HFF-Myc (cell line): Measurements from ENCODE around the gene ZNF483.
A peak's percentile ranks its signal among the peaks of the same experiment; 100 is the strongest.
"Not testable (repeated sequence)": the region's sequence is repeated elsewhere in the genome, so short reads cannot be mapped to it uniquely, and the experiment has no call there.

ENCODE experiments used
- DNase-seq: peaks from one replicate; pipeline ENCODE4 v3.0.0-alpha.2; 2011; ENCODE audit warnings: low read depth; ENCODE audit errors: extremely low read depth
- H3K4me3 ChIP-seq: replicated peaks from 2 replicates; pipeline ENCODE4 v1.5.1; 2011; ENCODE audit warnings: low read depth, mild to moderate bottlenecking, control low read depth, low read length
- TF ChIP-seq, protein P1 (sequence below): IDR thresholded peaks from 2 replicates; pipeline ENCODE4 v1.5.1; 2012; ENCODE audit warnings: mild to moderate bottlenecking, low read depth, low read length, control low read depth; ENCODE audit errors: missing control alignments

Gene ZNF483

DNA sequence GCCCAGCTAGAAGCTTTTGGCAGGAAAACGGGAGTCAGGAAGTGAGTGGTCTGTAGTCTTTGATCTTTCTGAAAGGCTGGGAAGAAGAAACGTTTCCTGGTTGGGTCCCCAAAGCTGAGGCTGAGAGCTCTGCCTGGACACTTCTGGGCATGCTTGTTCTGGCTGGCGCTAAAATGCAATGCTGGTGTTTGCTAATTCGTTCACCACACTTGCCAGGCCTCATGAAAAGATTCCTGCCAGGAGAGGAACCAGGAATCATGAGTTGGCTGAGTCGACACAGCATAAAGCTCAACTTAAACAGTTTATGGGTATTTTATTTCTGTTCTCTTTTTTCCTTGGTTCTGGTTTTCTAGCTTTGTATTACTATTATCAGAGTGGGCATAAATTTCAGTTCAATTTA lies 85.2 kb downstream of the ZNF483 start:
- no peak overlapping the region for H3K4me3 ChIP-seq
- TF ChIP-seq, protein P1, sequence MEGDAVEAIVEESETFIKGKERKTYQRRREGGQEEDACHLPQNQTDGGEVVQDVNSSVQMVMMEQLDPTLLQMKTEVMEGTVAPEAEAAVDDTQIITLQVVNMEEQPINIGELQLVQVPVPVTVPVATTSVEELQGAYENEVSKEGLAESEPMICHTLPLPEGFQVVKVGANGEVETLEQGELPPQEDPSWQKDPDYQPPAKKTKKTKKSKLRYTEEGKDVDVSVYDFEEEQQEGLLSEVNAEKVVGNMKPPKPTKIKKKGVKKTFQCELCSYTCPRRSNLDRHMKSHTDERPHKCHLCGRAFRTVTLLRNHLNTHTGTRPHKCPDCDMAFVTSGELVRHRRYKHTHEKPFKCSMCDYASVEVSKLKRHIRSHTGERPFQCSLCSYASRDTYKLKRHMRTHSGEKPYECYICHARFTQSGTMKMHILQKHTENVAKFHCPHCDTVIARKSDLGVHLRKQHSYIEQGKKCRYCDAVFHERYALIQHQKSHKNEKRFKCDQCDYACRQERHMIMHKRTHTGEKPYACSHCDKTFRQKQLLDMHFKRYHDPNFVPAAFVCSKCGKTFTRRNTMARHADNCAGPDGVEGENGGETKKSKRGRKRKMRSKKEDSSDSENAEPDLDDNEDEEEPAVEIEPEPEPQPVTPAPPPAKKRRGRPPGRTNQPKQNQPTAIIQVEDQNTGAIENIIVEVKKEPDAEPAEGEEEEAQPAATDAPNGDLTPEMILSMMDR, result no peak
- DNase-seq, result no peak

DNA sequence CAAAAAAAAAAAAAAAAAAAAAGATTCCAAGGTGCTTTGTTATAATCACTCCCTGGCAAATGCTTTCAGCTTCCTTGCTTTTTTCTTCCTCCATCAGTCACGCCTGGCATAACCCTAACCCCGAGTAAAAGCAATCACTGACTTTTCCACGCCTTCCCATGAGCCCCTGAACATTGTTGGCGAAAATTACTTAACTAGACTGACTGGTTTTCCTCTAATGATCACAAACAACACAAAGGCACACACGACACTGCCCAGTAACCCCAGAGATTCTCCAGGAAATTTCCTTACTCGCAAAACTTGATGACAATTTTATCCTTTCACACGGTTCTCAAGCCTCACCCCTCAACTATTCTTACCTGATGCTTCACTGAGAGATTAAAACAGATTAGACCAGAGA lies 85.9 kb downstream of the ZNF483 start:
- TF ChIP-seq, protein P1, result no peak
- DNase-seq, result no peak

DNA sequence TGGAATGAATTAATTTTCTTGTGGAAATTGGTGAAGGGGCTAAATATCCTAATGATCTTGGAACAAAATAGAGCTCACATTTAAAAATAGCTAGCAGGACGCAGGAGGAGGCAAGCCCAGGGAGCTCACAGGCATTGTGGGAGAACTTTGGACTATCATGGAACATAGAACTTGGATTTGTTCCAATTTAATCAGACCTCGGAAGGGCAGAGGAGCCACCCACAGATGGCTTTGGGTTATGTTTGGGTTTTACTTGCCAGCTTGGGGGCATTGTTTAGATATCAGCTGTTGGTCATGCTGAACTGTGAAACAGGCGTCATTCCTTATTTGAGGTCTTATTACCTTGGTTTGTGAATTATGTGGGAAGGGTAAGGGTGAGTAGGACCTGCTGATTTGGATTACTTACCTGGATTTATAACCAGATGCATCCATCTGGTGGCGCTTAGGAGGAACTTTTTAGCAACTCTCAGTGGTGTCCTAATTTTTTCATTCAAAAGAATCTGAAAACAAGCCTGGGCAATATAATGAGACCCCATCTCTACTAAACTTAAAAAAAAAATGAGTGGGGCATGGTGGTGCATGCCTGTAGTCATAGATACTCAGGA lies 88.6 kb downstream of the ZNF483 start:
- TF ChIP-seq, protein P1, result no peak
- no peak for DNase-seq
- no peak overlapping the region for H3K4me3 ChIP-seq

More for the DNA sequence above, 85.9 kb downstream of the ZNF483 start:
- no peak overlapping the region for H3K4me3 ChIP-seq

DNA sequence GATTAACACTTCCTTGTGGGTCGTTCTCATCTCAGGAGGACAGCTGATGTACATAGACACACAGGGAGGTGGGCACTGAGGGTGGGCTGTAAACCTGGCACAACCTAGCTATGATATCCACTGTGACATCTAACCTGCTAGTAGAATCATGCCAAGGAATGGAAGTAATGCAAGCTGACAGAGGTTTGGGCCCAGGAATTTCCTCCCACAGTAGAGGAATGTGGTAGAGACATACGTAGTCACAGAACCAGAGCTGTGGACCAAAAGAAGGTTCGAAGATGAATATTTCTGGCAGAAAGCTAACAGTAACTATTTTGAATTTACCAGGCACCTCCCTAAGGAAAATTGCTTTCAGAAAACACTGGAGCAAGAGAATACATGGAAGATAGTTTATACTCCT lies 90.9 kb downstream of the ZNF483 start:
- no peak overlapping the region for H3K4me3 ChIP-seq
- no peak for DNase-seq
- TF ChIP-seq, protein P1, result no peak

DNA sequence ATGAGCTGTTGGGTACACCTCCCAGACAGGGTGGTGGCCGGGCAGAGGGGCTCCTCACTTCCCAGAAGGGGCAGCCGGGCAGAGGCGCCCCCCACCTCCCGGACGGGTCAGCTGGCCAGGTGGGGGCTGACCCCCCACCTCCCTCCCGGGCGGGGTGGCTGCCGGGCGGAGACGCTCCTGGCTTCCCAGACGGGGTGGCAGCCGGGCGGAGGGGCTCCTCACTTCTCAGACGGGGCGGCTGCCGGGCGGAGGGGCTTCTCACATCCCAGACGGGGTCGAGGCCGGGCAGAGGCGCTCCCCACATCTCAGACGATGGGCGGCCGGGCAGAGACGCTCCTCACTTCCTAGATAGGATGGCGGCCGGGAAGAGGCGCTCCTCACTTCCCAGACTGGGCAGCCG lies 92.4 kb downstream of the ZNF483 start:
- not testable (repeated sequence) for H3K4me3 ChIP-seq, DNase-seq

DNA sequence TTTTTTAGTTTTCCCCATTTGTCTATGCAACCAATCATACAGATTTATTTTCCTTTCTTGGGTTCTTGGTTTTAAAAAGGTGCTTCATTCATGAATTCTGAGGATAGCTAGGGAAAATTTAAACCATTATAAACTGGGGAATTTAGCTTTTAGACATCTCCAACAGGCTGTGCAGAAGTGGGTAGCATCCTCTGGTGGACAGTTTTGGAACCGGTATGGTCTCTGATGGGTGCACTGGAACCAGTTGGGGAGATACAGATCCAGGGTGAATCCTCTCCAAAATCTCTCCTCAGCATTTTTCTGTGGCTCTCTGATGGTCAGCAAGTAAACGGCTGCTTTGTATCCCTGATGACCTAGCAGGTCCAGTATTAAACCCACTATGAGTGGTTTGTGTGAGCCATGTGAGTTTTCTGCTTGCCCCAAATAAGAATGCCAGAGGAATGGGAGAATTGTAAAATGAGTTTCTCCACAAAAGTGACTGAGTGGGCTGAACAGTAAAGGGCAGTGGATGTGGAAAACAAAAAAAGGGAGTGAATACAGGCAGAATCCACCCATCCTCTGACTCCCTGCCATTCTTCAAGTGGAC lies 97.0 kb downstream of the ZNF483 start:
- no peak overlapping the region for H3K4me3 ChIP-seq
- TF ChIP-seq, protein P1, result peak; percentile 94
- DNase-seq, result no peak

DNA sequence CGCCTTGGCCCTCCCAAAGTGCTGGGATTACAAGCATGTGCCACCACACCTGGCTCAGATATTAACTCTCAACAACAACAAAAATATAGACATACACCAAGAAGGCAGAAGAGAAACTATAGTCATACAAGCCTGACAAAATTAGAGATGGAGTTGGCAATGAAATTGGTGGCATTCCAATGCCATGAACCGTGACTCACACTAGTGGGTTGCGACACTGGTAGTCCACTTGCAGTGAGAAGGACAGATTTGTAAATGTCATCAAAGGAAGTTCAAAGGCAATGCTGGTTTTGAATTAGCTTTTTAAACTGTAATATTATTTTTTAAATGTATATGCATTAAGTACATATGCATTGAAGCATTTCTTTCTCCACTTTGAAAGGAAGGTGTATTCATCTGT lies 97.6 kb downstream of the ZNF483 start:
- DNase-seq, result no peak

More for the DNA sequence above, 97.6 kb downstream of the ZNF483 start:
- H3K4me3 ChIP-seq, result no peak overlapping the region
- TF ChIP-seq, protein P1, result no peak
